Measurements from ENCODE around the gene RHOT2. TPM values are rescaled to one million over a fixed set of nuclear protein-coding genes. Genes with fewer than 3 reads are reported as not detected.

The RHOT2 gene
- total RNA-seq, 4 donors from 2014 or later = 29.1 to 99.7 (median 71.7) TPM

DNA sequence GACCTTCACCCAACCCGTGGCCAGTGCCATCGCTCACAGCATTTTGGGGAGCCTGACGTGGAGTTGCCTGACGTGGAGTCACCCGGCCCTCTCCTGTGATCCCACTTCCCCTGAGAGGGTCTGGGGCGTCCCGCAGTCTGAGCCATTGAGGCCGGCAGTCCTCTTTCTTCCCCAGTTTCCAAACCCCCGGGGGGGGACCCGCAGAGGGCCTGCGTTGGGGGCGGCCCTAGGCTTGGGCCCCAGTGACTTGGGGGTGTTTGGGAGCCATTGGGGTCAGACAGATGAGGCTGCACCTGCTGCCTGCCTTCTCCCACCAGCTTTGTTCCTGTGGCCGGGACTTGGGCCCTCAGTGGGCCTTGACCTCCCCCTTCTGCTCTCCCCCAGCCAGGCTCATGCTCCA is 1.7 kb downstream of the RHOT2 start:
- no peak overlapping the region for H3K27ac ChIP-seq
- no peak for TF ChIP-seq POLR2A (IDR thresholded peaks at IDR 0.05)
- no peak for TF ChIP-seq CTCF (IDR thresholded peaks at IDR 0.05)
- no peaks in the 10 kb centered on the region for H3K27me3 ChIP-seq
- no peaks in the 10 kb centered on the region for H3K9me3 ChIP-seq
- no peak for DNase-seq
- intact Hi-C loops (cut with DNase I; ENCODE audit: low total_unique reads) = loop anchor here (10.0 kb wide), 1 partner anchor 95 kb away; no protein-coding TSS in a partner anchor
- peaks cover 0 to 8% of the 10 kb centered on the region in 2 donors for H3K4me1 ChIP-seq
- no peak overlapping the region for H3K4me3 ChIP-seq
- H3K36me3 ChIP-seq = no peaks in the 10 kb centered on the region

GRCh38 chr16:670485-671352 is 2.8 kb downstream of the RHOT2 start:
- TF ChIP-seq POLR2A (IDR thresholded peaks at IDR 0.05) (no peak), CTCF (IDR thresholded peaks at IDR 0.05) (no peak)
- H3K27ac ChIP-seq = no peak overlapping the region
- H3K36me3 ChIP-seq = no peaks in the 10 kb centered on the region
- no peak for DNase-seq
- H3K27me3 ChIP-seq = no peaks in the 10 kb centered on the region
- no peaks in the 10 kb centered on the region for H3K9me3 ChIP-seq
- intact Hi-C loops (cut with DNase I; ENCODE audit: low total_unique reads) = no loop called here
- no peak overlapping the region for H3K4me3 ChIP-seq
- peaks cover 0 to 16% of the 10 kb centered on the region in 2 donors for H3K4me1 ChIP-seq

DNA sequence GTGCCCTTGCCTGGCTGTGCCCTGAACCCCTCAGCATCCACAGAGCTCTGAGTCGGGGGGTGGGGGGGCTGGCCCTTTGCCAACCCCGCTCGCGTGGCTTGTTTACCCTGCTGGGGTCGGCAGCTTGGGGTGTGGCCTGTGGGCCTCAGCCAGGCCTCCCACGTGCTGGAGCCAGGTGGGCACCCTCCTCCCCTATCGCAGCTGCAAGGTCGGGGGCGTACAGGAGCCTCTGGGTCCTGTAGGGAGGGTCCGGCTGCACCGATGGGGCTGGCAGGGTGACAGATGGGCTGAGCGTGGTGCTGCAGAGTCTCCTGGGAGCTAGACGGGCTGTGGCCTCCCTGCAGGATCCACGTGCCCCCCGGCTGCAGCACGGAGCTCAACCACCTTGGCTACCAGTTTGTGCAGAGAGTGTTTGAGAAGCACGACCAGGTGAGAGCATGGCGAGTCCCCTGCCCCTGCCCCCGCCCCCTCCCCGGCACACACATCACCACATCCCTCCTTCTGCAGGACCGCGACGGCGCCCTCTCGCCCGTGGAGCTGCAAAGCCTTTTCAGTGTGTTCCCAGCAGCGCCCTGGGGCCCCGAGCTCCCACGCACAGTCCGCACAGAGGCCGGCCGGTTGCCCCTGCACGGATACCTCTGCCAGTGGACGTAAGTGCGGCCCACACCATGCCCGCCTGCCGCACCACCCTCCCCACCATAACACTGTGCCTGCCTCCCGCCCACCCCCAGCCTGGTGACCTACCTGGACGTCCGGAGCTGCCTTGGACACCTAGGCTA is 3.6 kb downstream of the RHOT2 start:
- Histone ChIP-seq H3K36me3 (no peaks in the 10 kb centered on the region), H3K4me3 (no peak overlapping the region), H3K27ac (no peak overlapping the region), H3K9me3 (no peaks in the 10 kb centered on the region), H3K27me3 (no peaks in the 10 kb centered on the region), H3K4me1 (peaks cover 0 to 19% of the 10 kb centered on the region in 2 donors)
- no peak for DNase-seq
- intact Hi-C loops (cut with DNase I; ENCODE audit: low total_unique reads) = no loop called here
- TF ChIP-seq CTCF (IDR thresholded peaks at IDR 0.05) (no peak), POLR2A (IDR thresholded peaks at IDR 0.05) (no peak)

GRCh38 chr16:672371-672770 is 4.4 kb downstream of the RHOT2 start:
- TF ChIP-seq POLR2A (IDR thresholded peaks at IDR 0.05) (no peak), CTCF (IDR thresholded peaks at IDR 0.05) (no peak)
- Histone ChIP-seq H3K27ac (no peak overlapping the region), H3K9me3 (no peaks in the 10 kb centered on the region), H3K36me3 (no peaks in the 10 kb centered on the region), H3K27me3 (no peaks in the 10 kb centered on the region), H3K4me1 (peaks cover 0 to 15% of the 10 kb centered on the region in 2 donors), H3K4me3 (no peak overlapping the region)
- DNase-seq = no peak
- intact Hi-C loops (cut with DNase I; ENCODE audit: low total_unique reads) = no loop called here

DNA sequence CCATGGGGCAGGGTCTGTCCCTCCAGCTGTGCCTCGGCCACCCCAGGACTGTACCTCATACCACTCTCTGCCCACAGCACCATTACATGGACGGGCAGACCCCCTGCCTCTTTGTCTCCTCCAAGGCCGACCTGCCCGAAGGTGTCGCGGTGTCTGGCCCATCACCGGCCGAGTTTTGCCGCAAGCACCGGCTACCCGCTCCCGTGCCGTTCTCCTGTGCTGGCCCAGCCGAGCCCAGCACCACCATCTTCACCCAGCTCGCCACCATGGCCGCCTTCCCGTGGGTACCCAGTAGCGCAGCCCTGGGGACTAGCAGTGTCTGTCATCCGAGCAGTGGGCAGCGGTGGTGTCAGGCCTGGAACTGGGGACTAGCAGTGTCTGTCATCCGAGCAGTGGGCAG is 4.9 kb downstream of the RHOT2 start:
- no peaks in the 10 kb centered on the region for H3K36me3 ChIP-seq
- no peak for DNase-seq
- no peak overlapping the region for H3K4me3 ChIP-seq
- intact Hi-C loops (cut with DNase I; ENCODE audit: low total_unique reads) = no loop called here
- no peak overlapping the region for H3K27ac ChIP-seq
- peaks cover 0 to 11% of the 10 kb centered on the region in 2 donors for H3K4me1 ChIP-seq
- TF ChIP-seq POLR2A (IDR thresholded peaks at IDR 0.05) = no peak
- TF ChIP-seq CTCF (IDR thresholded peaks at IDR 0.05) = no peak
- H3K9me3 ChIP-seq = no peaks in the 10 kb centered on the region
- no peaks in the 10 kb centered on the region for H3K27me3 ChIP-seq

Data from uterus (tissue), 4 donors.